OCI-LY3 (cell line): ENCODE results near the gene AUTS2.

Source experiments
- CTCF ChIP-seq: fragments of 200-600, 300-600 bp; sonication (generic); IDR thresholded peaks from 2 replicates; pipeline ENCODE4 v1.5.1; 2014; ENCODE audit warnings: antibody characterized with exemption, low read length, low read depth
- EZH2phosphoT487 ChIP-seq: fragments of 200-600 bp; shearing (Covaris generic); IDR thresholded peaks from 2 replicates; pipeline ENCODE4 v1.6.1; 2018; ENCODE audit warnings: antibody characterized with exemption, mixed run types, low read depth

DNA sequence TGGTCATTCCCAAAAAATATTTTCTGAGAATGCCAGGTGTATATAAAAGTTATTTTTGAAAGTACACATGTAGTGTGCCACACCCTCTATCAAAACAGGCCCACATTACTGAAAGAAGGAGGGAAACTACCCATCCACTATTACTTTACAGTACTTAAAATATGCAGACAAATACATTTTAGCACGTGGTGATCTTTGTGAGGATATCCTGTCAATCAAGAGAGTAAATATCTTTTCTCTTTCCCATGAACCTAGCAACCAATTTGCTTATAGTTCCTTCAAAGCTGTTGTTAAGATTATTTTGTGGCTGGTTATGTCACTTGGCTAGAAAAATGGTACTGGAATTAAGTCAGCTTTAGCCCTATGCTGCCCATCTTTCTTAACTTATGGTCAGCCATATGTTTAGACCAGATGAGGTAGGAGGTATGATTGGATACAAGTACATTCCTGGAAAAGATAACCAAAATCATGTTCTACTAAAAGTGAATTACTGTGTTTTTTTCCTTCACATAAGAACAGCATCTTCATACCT is 70.1 kb downstream of the AUTS2 start:
- TF ChIP-seq CTCF: no peak
- no peak for TF ChIP-seq EZH2phosphoT487
